Right cardiac atrium (tissue), 5 donors: ENCODE measurements around the gene TMEM232. TPM values are rescaled to one million over a fixed set of nuclear protein-coding genes. Genes with fewer than 3 reads are reported as not detected.
A peak's percentile ranks its signal among the peaks of the same experiment; 100 is the strongest.

Source experiments
- ATAC-seq, 2 donors: fragments of 200-7000 bp; cut with Tn5 transposase; one replicate each; pipeline versions ENCODE4 v1.8.0 to v1.9.1; 2020; ENCODE audit warnings: moderate library complexity in 2 of 2, mild to moderate bottlenecking in 1 of 2
- DNase-seq, 3 donors: peaks; one replicate each; pipeline ENCODE4 v3.0.0-alpha.2; 2020
- H3K27ac ChIP-seq: one replicate; pipeline ENCODE4 v1.5.1; 2013; ENCODE audit warnings: mild to moderate bottlenecking, low read length, control low read depth, moderate library complexity
- H3K27me3 ChIP-seq: one replicate; pipeline ENCODE4 v1.6.1; 2013; ENCODE audit not compliant: control insufficient read depth, insufficient read depth
- H3K4me1 ChIP-seq: one replicate; pipeline ENCODE4 v1.6.1; 2013; ENCODE audit warnings: low read length; ENCODE audit not compliant: control insufficient read depth, insufficient read depth
- H3K4me3 ChIP-seq: one replicate; pipeline ENCODE4 v1.5.1; 2013; ENCODE audit warnings: low read length, control low read depth
- H3K9me3 ChIP-seq: one replicate; pipeline ENCODE4 v1.6.1; 2013; ENCODE audit warnings: low read length; ENCODE audit not compliant: control insufficient read depth
- WGBS: extraction: QIAGEN DNeasy Blood & Tissue Kit; methylation state at CpG from one replicate; pipeline ENCODE4 v1.1.7; 2013; 5-methylcytosine and 5-hydroxymethylcytosine counted together
- intact Hi-C, 4 donors: fragments of 100-400 bp; cut with DNase I; formaldehyde crosslinking; loops; one replicate each; pipeline versions ENCODE4 v1.11.0 to v1.14.0; 2022 to 2023
- long read RNA-seq, 4 donors: library from polyadenylated mRNA; unstranded; transcript quantifications; one replicate each; pipeline ENCODE4 v2.0.0, GENCODE V29; 2020 to 2021
- polyA plus RNA-seq: library from polyadenylated mRNA; stranded (reverse); fragments of 200-250 nt; gene quantifications from one replicate; pipeline ENCODE4 v1.2.3, GENCODE V29; 2013
- total RNA-seq, 4 donors: library from RNA; stranded (reverse); fragmentation: NEBNext Ultra II Directional; extraction: Animal tissue kit (Norgen Biotek cat#: 25700); gene quantifications; one replicate each; pipeline ENCODE4 v1.2.1, GENCODE V29; 2021
- donor health status: healthy with polysubstance abuse.
- donor health status: DM: no; HTN: yes; CAD: no.
- donor health status: DM: no; HTN: no; CAD: no.
- donor health status: DM: no; HTN: yes; CAD: no; lungs with severe emphysema.
- donor health status: DM: yes; HTN: yes; CAD: no.

TMEM232 gene
- 1 to 10 TPM; 2.5 to 3.3 (median 3.2) TPM for total RNA-seq
- 0.63 TPM for polyA plus RNA-seq
- long read RNA-seq, donor 1, result 0 reads
- long read RNA-seq, donor 2, result 0 reads
- long read RNA-seq, donor 3, partial matches to known transcripts, result 0 of 1 reads
- long read RNA-seq, donor 3, other reads (novel, unspliced or antisense), result 1 of 1 reads
- long read RNA-seq, donor 4, partial matches to known transcripts, result 0 of 2 reads
- long read RNA-seq, donor 4, other reads (novel, unspliced or antisense), result 2 of 2 reads

DNA sequence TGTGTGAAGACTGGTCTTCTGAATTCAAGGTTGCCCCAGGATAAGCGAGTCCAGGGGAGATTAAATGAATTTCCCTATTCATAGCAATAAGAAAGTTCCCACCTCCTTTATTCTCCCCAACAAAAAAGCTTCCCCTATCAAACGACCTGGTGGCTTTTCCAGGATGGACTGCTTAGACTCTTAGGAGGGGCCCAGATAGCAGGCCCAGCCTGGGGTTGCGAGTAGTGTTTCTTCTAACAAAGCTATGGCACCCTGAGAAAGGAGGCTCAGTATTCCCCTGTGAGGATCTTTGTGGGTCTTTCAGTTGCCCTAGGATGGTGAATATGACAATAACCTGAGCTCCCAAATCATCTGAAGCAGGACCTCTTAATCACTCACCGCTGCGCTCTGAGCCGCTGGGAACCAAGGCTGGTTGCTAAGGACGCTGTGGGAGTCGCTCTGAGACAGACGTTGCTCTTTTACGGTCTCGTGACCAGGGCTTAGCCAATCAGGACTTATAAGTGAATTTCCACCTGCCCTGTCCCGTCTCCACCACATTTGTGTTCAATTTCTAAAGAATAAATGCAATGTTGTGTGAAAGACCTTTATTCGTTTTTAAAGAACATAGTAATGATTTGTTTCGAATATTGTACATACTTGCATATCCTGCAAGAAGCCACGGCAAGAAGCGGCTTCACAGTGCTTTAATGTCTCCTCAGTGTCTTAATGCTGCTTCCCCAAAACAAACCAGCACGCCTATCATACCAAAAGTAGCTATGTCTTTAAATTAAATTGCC is at the start of gene TMEM232:
TSS of gene TMEM232 (minus strand) at position 423 of the 776 bp plus-strand sequence. CDS start 59,319 bp downstream, outside the sequence.
- H3K4me1 ChIP-seq, result no peaks in the 10 kb centered on the region
- peak; percentile 99 to 100 for ATAC-seq
- intact Hi-C loops, result no loop called here
- peak within 1 kb of the TSS; percentile 69 for H3K4me3 ChIP-seq
- H3K27me3 ChIP-seq, result no peaks in the 10 kb centered on the region
- peak; percentile 71 to 83 (median 76) for DNase-seq
- no peak within 1 kb of the TSS for H3K27ac ChIP-seq
- no peaks in the 10 kb centered on the region for H3K9me3 ChIP-seq
- WGBS, result 26% methylated on average over 17 of the region's 17 CpGs

DNA sequence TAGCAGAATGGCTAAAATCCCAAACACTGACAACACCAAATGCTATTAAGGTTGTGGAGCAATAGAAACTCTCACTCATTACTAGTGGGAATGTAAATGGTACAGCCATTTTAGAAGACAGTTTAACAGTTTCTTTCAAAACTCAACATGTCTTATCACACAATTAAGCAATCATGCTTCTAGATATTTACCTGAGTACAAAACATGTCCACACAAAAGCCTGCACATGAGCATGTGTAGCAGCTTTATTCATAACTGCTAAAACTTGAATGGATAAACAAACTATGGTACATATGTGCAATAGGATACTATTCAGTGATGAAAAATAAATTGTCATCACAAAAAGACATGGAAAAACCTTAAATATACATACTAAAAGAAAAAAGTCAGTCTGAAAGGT is 43.8 kb upstream of the TMEM232 start:
- no peaks in the 10 kb centered on the region for H3K4me1 ChIP-seq
- H3K27ac ChIP-seq, result no peak overlapping the region
- DNase-seq, result no peak
- no peak for ATAC-seq
- no peak overlapping the region for H3K4me3 ChIP-seq
- intact Hi-C loops, result no loop called here
- no peaks in the 10 kb centered on the region for H3K27me3 ChIP-seq
- no peaks in the 10 kb centered on the region for H3K9me3 ChIP-seq

DNA sequence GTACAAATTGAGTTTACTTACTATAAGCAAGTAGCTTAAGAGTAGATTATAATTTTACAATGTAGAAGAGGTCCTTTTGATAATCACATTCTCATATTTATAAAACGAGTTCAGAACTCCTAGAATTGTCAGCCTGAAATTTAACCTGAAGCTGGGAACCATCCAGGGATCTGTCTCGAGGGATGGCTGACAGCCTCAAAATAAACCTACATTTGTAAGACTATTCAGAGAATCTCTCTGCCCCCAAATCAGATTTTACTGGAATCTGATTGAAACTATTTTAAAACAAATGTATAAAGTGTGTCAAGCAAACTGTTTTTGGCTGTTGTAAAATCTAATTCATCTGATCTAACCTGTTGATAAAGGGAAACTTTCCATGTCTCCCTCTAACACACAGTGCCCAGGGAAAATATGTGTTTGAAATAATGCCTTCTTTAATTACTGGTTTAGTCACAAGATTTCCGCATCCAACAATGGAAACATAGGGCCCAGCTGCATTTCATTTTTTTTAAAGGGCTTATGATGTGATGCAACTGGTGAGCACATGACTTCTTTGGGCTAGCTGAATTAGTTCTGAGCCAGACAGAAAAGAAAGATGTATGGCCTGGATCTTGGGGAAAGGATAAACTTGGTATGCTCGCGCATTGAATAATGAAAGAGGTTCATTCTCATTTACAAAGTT is 42.7 kb upstream of the TMEM232 start:
- H3K9me3 ChIP-seq, result no peaks in the 10 kb centered on the region
- H3K4me1 ChIP-seq, result no peaks in the 10 kb centered on the region
- no peak for DNase-seq
- ATAC-seq, result no peak
- no peak overlapping the region for H3K27ac ChIP-seq
- no peaks in the 10 kb centered on the region for H3K27me3 ChIP-seq
- WGBS, result 43% methylated on average over 5 of the region's 5 CpGs
- H3K4me3 ChIP-seq, result no peak overlapping the region
- intact Hi-C loops, result no loop called here

DNA sequence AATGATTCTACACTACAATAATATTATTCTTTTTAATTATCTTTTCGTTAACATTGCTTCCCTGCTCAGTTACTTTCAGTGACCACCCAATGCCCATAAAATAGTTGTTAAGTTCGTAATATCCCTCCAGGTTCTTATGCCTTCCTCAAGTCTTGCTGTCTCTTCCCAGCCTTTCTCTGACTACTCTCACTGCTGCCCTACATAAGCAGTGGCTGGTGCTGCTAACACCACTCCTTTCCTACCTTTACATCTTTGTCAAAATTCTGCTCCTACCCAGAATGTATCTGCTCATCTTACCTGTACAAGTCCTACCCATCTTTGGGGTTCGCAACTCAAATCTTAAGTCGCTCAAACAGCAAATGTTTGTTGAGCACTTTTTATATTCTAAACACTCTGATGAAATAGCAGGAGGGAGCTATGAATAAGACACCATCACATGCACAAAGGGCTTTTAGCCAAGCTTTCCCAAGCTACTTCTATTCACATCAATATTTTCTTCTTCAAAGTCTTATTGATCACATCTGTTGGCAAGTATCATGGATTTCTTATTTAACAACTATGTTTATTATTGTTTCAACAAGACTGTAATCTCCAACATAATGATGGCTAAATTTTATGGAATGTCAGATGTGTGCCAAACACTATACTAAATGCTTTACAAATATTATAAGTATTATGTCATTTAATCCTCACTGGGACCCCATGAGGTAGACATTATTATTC is 41.8 kb upstream of the TMEM232 start:
- H3K4me3 ChIP-seq, result no peak overlapping the region
- 76% methylated on average over 4 of the region's 4 CpGs for WGBS
- DNase-seq (no peak), ATAC-seq (no peak)
- no peaks in the 10 kb centered on the region for H3K4me1 ChIP-seq
- no peaks in the 10 kb centered on the region for H3K9me3 ChIP-seq
- intact Hi-C loops, result no loop called here
- H3K27me3 ChIP-seq, result no peaks in the 10 kb centered on the region
- H3K27ac ChIP-seq, result no peak overlapping the region

DNA sequence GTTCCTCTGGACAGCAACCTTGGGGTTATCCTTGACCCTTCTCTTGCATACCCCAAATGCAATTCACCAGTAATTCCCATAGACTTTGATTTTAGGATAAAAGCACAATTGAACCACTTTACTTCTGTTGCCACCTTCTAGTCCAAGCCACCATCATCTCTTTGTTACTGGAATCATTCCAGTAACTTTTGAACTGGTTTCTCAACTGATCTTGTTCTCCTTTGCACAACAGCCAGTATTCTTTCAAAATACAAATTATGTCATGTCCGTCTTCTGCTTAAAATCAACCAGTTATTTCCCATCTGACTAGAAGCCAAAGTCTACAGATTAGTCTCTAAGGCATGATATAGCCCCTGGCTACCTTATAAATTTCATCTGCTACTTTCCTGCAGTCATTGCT is 33.7 kb upstream of the TMEM232 start:
- Histone ChIP-seq H3K4me1 (no peaks in the 10 kb centered on the region), H3K27ac (no peak overlapping the region), H3K9me3 (no peaks in the 10 kb centered on the region), H3K4me3 (no peak overlapping the region), H3K27me3 (no peaks in the 10 kb centered on the region)
- intact Hi-C loops, result no loop called here
- ATAC-seq (no peak), DNase-seq (no peak)
- WGBS, result 68% methylated on average over 1 of the region's 1 CpG

DNA sequence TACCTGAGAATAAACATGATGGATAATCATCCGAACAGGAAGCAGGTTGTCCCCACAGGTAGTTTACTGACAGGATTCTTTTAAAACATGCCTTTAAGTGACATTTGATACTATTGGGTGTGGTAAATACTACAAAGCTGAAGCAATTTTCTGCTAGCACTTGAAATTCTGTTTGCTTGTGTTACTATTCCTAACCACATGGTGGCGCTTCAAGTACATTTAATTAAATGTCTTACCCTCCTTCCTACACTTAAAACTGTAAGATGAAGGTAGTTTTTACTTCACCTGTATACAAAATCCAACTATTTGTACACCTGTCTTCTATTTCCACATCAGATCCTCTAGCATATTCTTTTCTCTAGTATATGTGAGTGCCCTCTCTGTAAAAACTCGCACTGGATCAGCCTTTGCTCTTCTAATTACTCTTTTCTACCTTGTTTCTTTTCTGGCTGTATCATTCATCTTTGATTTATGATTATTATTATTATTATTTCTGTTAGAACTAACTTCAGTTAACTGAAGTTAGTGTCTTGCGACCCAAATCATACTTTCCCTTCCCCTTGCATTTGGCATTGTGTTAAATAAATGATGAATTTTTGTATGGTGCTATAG is 30.8 kb upstream of the TMEM232 start:
- ATAC-seq (no peak), DNase-seq (no peak)
- 54% methylated on average over 4 of the region's 4 CpGs for WGBS
- H3K9me3 ChIP-seq, result no peaks in the 10 kb centered on the region
- intact Hi-C loops, result loop anchor here in 1 of 4 donors (10.0 kb wide), 1 partner anchor 338 kb away; the partner anchor contains the start of gene WDR36
- no peaks in the 10 kb centered on the region for H3K27me3 ChIP-seq
- H3K4me1 ChIP-seq, result no peaks in the 10 kb centered on the region
- no peak overlapping the region for H3K27ac ChIP-seq
- no peak overlapping the region for H3K4me3 ChIP-seq

DNA sequence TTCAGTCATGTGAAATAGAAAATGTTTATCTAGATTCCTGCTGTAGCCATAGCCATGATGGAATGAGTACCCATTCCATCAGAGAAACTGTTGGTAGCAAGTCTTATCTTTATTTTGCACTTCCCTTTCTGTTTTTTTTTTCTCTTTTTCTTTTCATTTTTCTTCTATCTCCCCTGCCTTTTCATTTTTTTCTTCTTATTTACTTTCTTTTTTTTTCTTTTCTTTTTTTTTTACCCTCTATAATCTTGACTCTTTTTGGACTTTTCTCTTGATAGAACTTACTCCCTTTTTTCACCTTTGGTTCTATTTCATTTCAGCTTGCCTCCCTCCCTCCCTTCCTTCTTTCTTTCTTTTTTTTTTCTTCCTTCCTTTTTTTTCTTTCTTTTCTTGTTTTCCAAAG is 27.7 kb upstream of the TMEM232 start:
- no peak for DNase-seq
- no peak overlapping the region for H3K27ac ChIP-seq
- no peaks in the 10 kb centered on the region for H3K4me1 ChIP-seq
- H3K27me3 ChIP-seq, result no peaks in the 10 kb centered on the region
- intact Hi-C loops, result loop anchor here in 1 of 4 donors (10.0 kb wide), 1 partner anchor 341 kb away; the partner anchor contains the start of gene WDR36
- H3K4me3 ChIP-seq, result no peak overlapping the region
- no peak for ATAC-seq
- no peaks in the 10 kb centered on the region for H3K9me3 ChIP-seq

DNA sequence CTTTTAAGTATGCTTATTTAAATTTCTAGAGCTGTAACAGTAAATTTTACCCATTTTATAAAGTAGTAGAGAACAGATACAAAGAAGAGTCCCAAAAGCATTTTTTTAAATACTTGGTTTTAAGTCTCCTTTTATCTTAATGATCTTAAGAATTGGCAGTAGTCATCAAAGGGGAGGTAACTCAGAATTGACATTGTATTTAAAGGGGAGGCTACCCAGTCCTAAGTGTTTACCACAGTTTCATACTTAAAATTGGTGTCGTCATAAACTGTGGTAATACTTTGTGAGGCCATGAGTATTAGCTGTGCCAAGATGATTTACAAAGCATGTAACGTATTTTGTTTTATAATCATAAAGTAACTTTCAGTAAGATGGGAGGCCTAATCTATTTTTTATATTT is 27.1 kb upstream of the TMEM232 start:
- 93% methylated on average over 2 of the region's 2 CpGs for WGBS
- intact Hi-C loops, result loop anchor here in 1 of 4 donors (10.0 kb wide), 1 partner anchor 341 kb away; the partner anchor contains the start of gene WDR36

DNA sequence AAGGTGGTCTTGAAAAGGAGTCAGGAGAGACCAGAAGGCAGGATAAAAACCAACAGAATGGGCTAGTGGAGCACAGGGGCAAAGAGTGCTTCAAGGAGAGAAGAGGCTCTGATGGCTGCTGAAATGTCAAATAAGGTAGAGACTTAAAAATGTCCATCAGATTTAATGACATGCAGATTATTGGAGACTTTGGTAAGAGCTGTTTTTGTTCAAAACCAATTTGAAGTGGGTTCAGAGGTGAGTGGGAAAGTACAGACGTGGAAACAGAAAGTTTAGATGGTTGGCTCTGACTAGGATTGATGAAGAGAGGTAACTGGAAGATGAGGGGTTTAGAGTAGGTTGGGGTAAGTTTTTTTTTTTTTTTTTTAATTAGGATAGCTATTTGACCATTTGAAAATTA is 26.5 kb upstream of the TMEM232 start:
- Histone ChIP-seq H3K27me3 (no peaks in the 10 kb centered on the region), H3K4me1 (no peaks in the 10 kb centered on the region), H3K4me3 (no peak overlapping the region), H3K9me3 (no peaks in the 10 kb centered on the region), H3K27ac (no peak overlapping the region)
- WGBS, result 69% methylated on average over 1 of the region's 1 CpG
- no peak for ATAC-seq
- no peak for DNase-seq
- intact Hi-C loops, result loop anchor here in 1 of 4 donors (10.0 kb wide), 1 partner anchor 342 kb away; the partner anchor contains the start of gene WDR36

More for the DNA sequence above, 27.1 kb upstream of the TMEM232 start:
- Histone ChIP-seq H3K27me3 (no peaks in the 10 kb centered on the region), H3K9me3 (no peaks in the 10 kb centered on the region), H3K27ac (no peak overlapping the region), H3K4me3 (no peak overlapping the region), H3K4me1 (no peaks in the 10 kb centered on the region)
- DNase-seq (no peak), ATAC-seq (no peak)
